IMR-90 (cell line): ENCODE measurements around the gene RPS25. TPM values are rescaled to one million over a fixed set of nuclear protein-coding genes. Genes with fewer than 3 reads are reported as not detected.
"Not testable (repeated sequence)": the region's sequence is repeated elsewhere in the genome, so short reads cannot be mapped to it uniquely, and the experiment has no call there.

Experiments used
- ATAC-seq: fragments of 200-7000 bp; cut with Tn5 transposase; 2 replicates; pipeline ENCODE4 v1.9.1; 2020; ENCODE audit warnings: low read depth, mild to moderate bottlenecking, moderate library complexity
- BruUV-seq: library from RNA; stranded (reverse); fragments of 400-500 nt; replicated peaks from 2 replicates; lab custom pipeline; 2021; lab: Mats Ljungman, UMichigan
- CTCF ChIA-PET: fragments of 300-600 bp; formaldehyde crosslinking; extraction: SDS; loops from one replicate; lab custom pipeline; 2021; ENCODE audit warnings: antibody characterized with exemption; lab: Yijun Ruan, JAX
- POLR2A ChIA-PET: fragments of 300-600 bp; sonication (Branson Sonifier 250); formaldehyde crosslinking; loops from one replicate; lab custom pipeline; 2022; ENCODE audit warnings: antibody characterized with exemption; ENCODE audit not compliant: unreplicated experiment; lab: Charles Lee
- DNase-seq: peaks from one replicate; pipeline ENCODE4 v3.0.0; 2013
- H2AFZ ChIP-seq: replicated peaks from 2 replicates; pipeline ENCODE3; 2013; ENCODE audit warnings: low read length, mild to moderate bottlenecking; ENCODE audit not compliant: poor library complexity
- H2AK5ac ChIP-seq: 2 replicates; pipeline ENCODE4 v1.6.1; 2013; ENCODE audit warnings: low read depth, low read length, inconsistent platforms
- H2AK9ac ChIP-seq: replicated peaks from 2 replicates; pipeline ENCODE3; 2013; ENCODE audit warnings: mild to moderate bottlenecking, low read depth, low read length, moderate library complexity; ENCODE audit not compliant: poor library complexity
- H2BK120ac ChIP-seq: 2 replicates; pipeline ENCODE4 v1.6.1; 2013; ENCODE audit warnings: low read depth, low read length, inconsistent platforms
- H2BK15ac ChIP-seq: 3 replicates; pipeline ENCODE4 v1.6.1; 2013; ENCODE audit warnings: low read depth, low read length, inconsistent platforms
- H2BK20ac ChIP-seq: 2 replicates; pipeline ENCODE4 v1.6.1; 2013; ENCODE audit warnings: low read depth, mild to moderate bottlenecking, inconsistent platforms, low read length, moderate library complexity
- H2BK5ac ChIP-seq: 2 replicates; pipeline ENCODE4 v1.6.1; 2013; ENCODE audit warnings: mild to moderate bottlenecking, low read depth, low read length, inconsistent platforms; ENCODE audit not compliant: poor library complexity, severe bottlenecking
- H3K14ac ChIP-seq: replicated peaks from 2 replicates; pipeline ENCODE4 v1.6.1; 2013; ENCODE audit warnings: low read depth, low read length, inconsistent platforms
- H3K18ac ChIP-seq: 2 replicates; pipeline ENCODE4 v1.6.1; 2013; ENCODE audit warnings: low read depth, low read length, control low read depth
- H3K23ac ChIP-seq: 2 replicates; pipeline ENCODE4 v1.6.1; 2013; ENCODE audit warnings: low read depth, low read length, inconsistent platforms
- H3K27ac ChIP-seq: 2 replicates; pipeline ENCODE4 v1.5.1; 2013; ENCODE audit warnings: mild to moderate bottlenecking, control low read depth, low read length; ENCODE audit not compliant: insufficient read depth
- H3K27me3 ChIP-seq: 2 replicates; pipeline ENCODE4 v1.6.1; 2013; ENCODE audit warnings: low read length; ENCODE audit not compliant: control insufficient read depth, insufficient read depth
- H3K36me3 ChIP-seq: 2 replicates; pipeline ENCODE4 v1.6.1; 2013; ENCODE audit warnings: low read length, mixed read lengths; ENCODE audit not compliant: control insufficient read depth, insufficient read depth
- H3K4ac ChIP-seq: 2 replicates; pipeline ENCODE4 v1.6.1; 2013; ENCODE audit warnings: low read depth, low read length, inconsistent platforms
- H3K4me1 ChIP-seq: 2 replicates; pipeline ENCODE4 v1.6.1; 2013; ENCODE audit warnings: low read length, mixed read lengths; ENCODE audit not compliant: control insufficient read depth, insufficient read depth
- H3K4me2 ChIP-seq: 2 replicates; pipeline ENCODE4 v1.6.1; 2013; ENCODE audit warnings: low read depth, mild to moderate bottlenecking, control low read depth, low read length, moderate library complexity
- H3K4me3 ChIP-seq: 2 replicates; pipeline ENCODE4 v1.5.1; 2013; ENCODE audit warnings: low read depth, mild to moderate bottlenecking, control low read depth, low read length, moderate library complexity; ENCODE audit not compliant: insufficient read depth
- H3K56ac ChIP-seq: 2 replicates; pipeline ENCODE4 v1.6.1; 2013; ENCODE audit warnings: low read length, inconsistent platforms; ENCODE audit not compliant: insufficient read depth; ENCODE audit errors: extremely low read depth
- H3K79me1 ChIP-seq, 2 experiments: 2 replicates each; pipeline ENCODE4 v1.6.1; 2013; ENCODE audit warnings: low read length in 2 of 2, inconsistent platforms in 1 of 2, low read depth in 1 of 2
- H3K9ac ChIP-seq: 2 replicates; pipeline ENCODE4 v1.6.1; 2013; ENCODE audit warnings: low read depth, low read length, control low read depth
- H3K9me1 ChIP-seq: 2 replicates; pipeline ENCODE4 v1.6.1; 2013; ENCODE audit warnings: low read length, inconsistent platforms; ENCODE audit not compliant: insufficient read depth
- H3K9me3 ChIP-seq: 2 replicates; pipeline ENCODE4 v1.6.1; 2013; ENCODE audit warnings: low read length; ENCODE audit not compliant: control insufficient read depth, insufficient read depth
- H4K20me1 ChIP-seq: 2 replicates; pipeline ENCODE4 v1.6.1; 2013; ENCODE audit warnings: low read length, inconsistent platforms; ENCODE audit not compliant: insufficient read depth
- H4K5ac ChIP-seq: 2 replicates; pipeline ENCODE4 v1.6.1; 2013; ENCODE audit warnings: mild to moderate bottlenecking, low read depth, low read length, control low read depth
- H4K8ac ChIP-seq, 2 experiments: 2 replicates each; pipeline ENCODE4 v1.6.1; 2013; ENCODE audit warnings: low read depth in 2 of 2, low read length in 2 of 2, control low read depth in 1 of 2, inconsistent platforms in 1 of 2
- H4K91ac ChIP-seq: 2 replicates; pipeline ENCODE4 v1.6.1; 2013; ENCODE audit warnings: low read depth, low read length, inconsistent platforms; ENCODE audit not compliant: insufficient read depth
- WGBS, 2 experiments: methylation state at CpG; one replicate each; pipeline versions ENCODE4 v1.1.5 to v1.1.7; 2013; ENCODE audit warnings: missing lambda C conversion rate in 2 of 2; ENCODE audit not compliant: insufficient read length in 1 of 2; ENCODE audit errors: extremely low coverage in 2 of 2; 5-methylcytosine and 5-hydroxymethylcytosine counted together
- dilution Hi-C: fragments of 300-500 bp; cut with HindIII; formaldehyde crosslinking; loops from one replicate; pipeline ENCODE4 v1.14.3; 2018; ENCODE audit warnings: low sequenced_read_pairs; ENCODE audit not compliant: unreplicated experiment
- in situ Hi-C: fragments of 300-500 bp; cut with MboI; formaldehyde crosslinking; loops from 3 replicates; pipeline ENCODE4 v1.14.3; 2019; ENCODE audit warnings: low sequenced_read_pairs, inconsistent platforms, mixed read lengths
- intact Hi-C: fragments of 100-400 bp; cut with micrococcal nuclease; formaldehyde crosslinking; loops from 2 replicates; pipeline ENCODE4 v1.10.0; 2022
- polyA plus RNA-seq, 3 experiments: library from polyadenylated mRNA; depleted of rRNA; stranded (reverse); fragments of >200 nt; gene quantifications; 2 replicates each; pipeline ENCODE4 v1.2.3, GENCODE V29; 2012; ENCODE audit warnings: low replicate concordance in 1 of 3
- total RNA-seq: library from RNA; depleted of rRNA; stranded (reverse); fragments of >200 nt; gene quantifications from 2 replicates; pipeline ENCODE4 v1.2.3, GENCODE V29; 2012

Gene RPS25
- total and polyA plus RNA-seq, 2 of the 4 experiments (the other 2 are of a cell fraction): 727 to 905 TPM

- H4K91ac ChIP-seq, H3K4ac ChIP-seq, H3K18ac ChIP-seq, ATAC-seq, H2BK15ac ChIP-seq, H2BK20ac ChIP-seq, H4K8ac ChIP-seq, H3K23ac ChIP-seq, POLR2A ChIA-PET, DNase-seq, H3K9ac ChIP-seq, H3K14ac ChIP-seq, H3K27ac ChIP-seq, H3K4me1 ChIP-seq, H3K4me2 ChIP-seq, H2AFZ ChIP-seq, CTCF ChIA-PET, H2BK120ac ChIP-seq, H3K79me1 ChIP-seq, H2AK5ac ChIP-seq, H4K20me1 ChIP-seq, in situ Hi-C loops, H2BK5ac ChIP-seq, H4K5ac ChIP-seq, H3K4me3 ChIP-seq, H3K36me3 ChIP-seq, dilution Hi-C loops, intact Hi-C loops, H3K56ac ChIP-seq, H2AK9ac ChIP-seq, H3K9me1 ChIP-seq, H3K27me3 ChIP-seq, BruUV-seq, H3K9me3 ChIP-seq: not testable (repeated sequence)
- 95% methylated on average over 4 of the region's 44 CpGs; no CpG with 5 or more reads in 1 of the 2 experiments for WGBS, 2 experiments
Observed at GRCh38 chr11:118991486-118992038, 26.6 kb downstream of the RPS25 start.
